Uterus (tissue), 2 donors: ENCODE results near the gene CLEC19A.

ENCODE experiments used
- CTCF ChIP-seq, 4 experiments: fragments of 200-600 bp in 2 of 4; fragments of 450-650 bp in 2 of 4; sonication (generic) in 2 of 4; IDR thresholded peaks; one replicate each; pipeline ENCODE4 v1.5.1; 2016 to 2019; ENCODE audit warnings: antibody characterized with exemption in 4 of 4, mild to moderate bottlenecking in 2 of 4, moderate library complexity in 1 of 4
- POLR2A ChIP-seq, 2 donors: fragments of 450-650 bp; IDR thresholded peaks; one replicate each; pipeline ENCODE4 v1.6.1; 2016; ENCODE audit warnings: antibody characterized with exemption in 2 of 2, mild to moderate bottlenecking in 1 of 2, moderate library complexity in 1 of 2

- TF ChIP-seq POLR2A (IDR thresholded peaks at IDR 0.05) (no peak), CTCF (IDR thresholded peaks at IDR 0.05) (no peak)
Observed at GRCh38 chr16:19281246-19281645, 4.3 kb upstream of the CLEC19A start.
